Breast epithelium (tissue), 4 donors: ENCODE results near the gene FYCO1. TPM values are rescaled to one million over a fixed set of nuclear protein-coding genes. Genes with fewer than 3 reads are reported as not detected.

Experiments
- DNase-seq, 2 donors: peaks; one replicate each; pipeline ENCODE4 v3.0.0-alpha.2; 2019; ENCODE audit warnings: low spot score in 2 of 2
- H3K27ac ChIP-seq, 2 donors: fragments of 200-600 bp; sonication (generic) in 1 of 2; one replicate each; pipeline ENCODE4 v1.5.1; 2016 to 2019; ENCODE audit warnings: mild to moderate bottlenecking in 1 of 2
- H3K27me3 ChIP-seq, 2 donors: fragments of 200-600 bp; sonication (generic) in 1 of 2; one replicate each; pipeline versions ENCODE4 v1.5.1 to v1.6.0; 2017 to 2019; ENCODE audit warnings: control low read depth in 1 of 2, mild to moderate bottlenecking in 1 of 2
- H3K36me3 ChIP-seq: fragments of 200-600 bp; one replicate; pipeline ENCODE4 v1.5.1; 2019
- H3K4me1 ChIP-seq, 2 donors: fragments of 200-600 bp; sonication (generic); one replicate each; pipeline ENCODE4 v1.5.1; 2016 to 2019; ENCODE audit warnings: control low read depth in 1 of 2
- H3K4me3 ChIP-seq, 3 donors: fragments of 200-600 bp; sonication (generic); 1 replicate in 2 of 3; 2 replicates in 1 of 3; pipeline ENCODE4 v1.5.1; 2016 to 2019; ENCODE audit warnings: mild to moderate bottlenecking in 3 of 3, moderate library complexity in 2 of 3
- H3K9me3 ChIP-seq, 2 donors: fragments of 200-600 bp; sonication (generic) in 1 of 2; one replicate each; pipeline ENCODE4 v1.5.1; 2016 to 2019; ENCODE audit warnings: control low read depth in 1 of 2
- POLR2A ChIP-seq: fragments of 450-650 bp; IDR thresholded peaks from one replicate; pipeline ENCODE4 v1.6.1; 2016; ENCODE audit warnings: antibody characterized with exemption, mild to moderate bottlenecking, moderate library complexity
- POLR2AphosphoS5 ChIP-seq, 3 donors: sonication (generic); formaldehyde crosslinking; IDR thresholded peaks; one replicate each; pipeline ENCODE4 v1.6.1; 2017; ENCODE audit warnings: antibody characterized with exemption in 3 of 3
- intact Hi-C: fragments of 100-400 bp; cut with DNase I; formaldehyde crosslinking; loops from one replicate; pipeline ENCODE4 v1.15.1; 2023; ENCODE audit warnings: low total_unique reads
- total RNA-seq, 3 donors: library from RNA; depleted of rRNA; stranded (reverse); fragments of >200 nt; gene quantifications; one replicate each; pipeline ENCODE4 v1.1.0, GENCODE V29; 2016
- TF ChIP-seq, protein P1 (sequence below), 3 donors: fragments of 450-650 bp; IDR thresholded peaks; one replicate each; pipeline ENCODE4 v1.5.1; 2016 to 2017; ENCODE audit warnings: antibody characterized with exemption in 3 of 3, mild to moderate bottlenecking in 3 of 3, moderate library complexity in 3 of 3

The FYCO1 gene
- total RNA-seq, 3 donors from 2014 or later, result 40.7 to 48.2 (median 44.6) TPM

DNA sequence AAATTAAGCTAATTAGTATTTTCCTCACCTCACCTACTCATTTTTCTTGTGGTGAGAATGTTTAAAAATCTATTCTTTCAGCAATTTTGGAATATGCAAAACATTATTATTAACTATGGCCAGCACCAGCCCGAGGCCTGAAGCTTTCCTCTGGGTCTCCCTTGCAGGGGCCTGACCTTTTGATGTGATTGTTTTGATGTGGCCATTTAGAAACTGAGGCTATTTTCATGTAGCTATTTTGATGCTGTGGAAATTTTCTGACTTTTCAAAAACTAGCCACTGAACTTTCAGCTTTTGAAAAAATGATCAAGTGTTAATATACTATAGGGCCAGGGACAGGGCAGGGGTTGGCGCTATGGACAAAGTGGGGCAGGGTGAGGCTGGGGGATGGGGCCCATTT is 117.5 kb downstream of the FYCO1 start:
- H3K27me3 ChIP-seq, result no peaks in the 10 kb centered on the region
- no peaks in the 10 kb centered on the region for H3K4me1 ChIP-seq
- H3K27ac ChIP-seq, result no peak overlapping the region
- intact Hi-C loops, result loop anchor here (5.0 kb wide), 1 partner anchor 1044 kb away; no protein-coding TSS in a partner anchor
- DNase-seq, result no peak
- H3K36me3 ChIP-seq, result no peaks in the 10 kb centered on the region
- no peaks in the 10 kb centered on the region for H3K9me3 ChIP-seq
- TF ChIP-seq POLR2AphosphoS5 (IDR thresholded peaks at IDR 0.05) (no peak), POLR2A (no peak)
- TF ChIP-seq, protein P1, sequence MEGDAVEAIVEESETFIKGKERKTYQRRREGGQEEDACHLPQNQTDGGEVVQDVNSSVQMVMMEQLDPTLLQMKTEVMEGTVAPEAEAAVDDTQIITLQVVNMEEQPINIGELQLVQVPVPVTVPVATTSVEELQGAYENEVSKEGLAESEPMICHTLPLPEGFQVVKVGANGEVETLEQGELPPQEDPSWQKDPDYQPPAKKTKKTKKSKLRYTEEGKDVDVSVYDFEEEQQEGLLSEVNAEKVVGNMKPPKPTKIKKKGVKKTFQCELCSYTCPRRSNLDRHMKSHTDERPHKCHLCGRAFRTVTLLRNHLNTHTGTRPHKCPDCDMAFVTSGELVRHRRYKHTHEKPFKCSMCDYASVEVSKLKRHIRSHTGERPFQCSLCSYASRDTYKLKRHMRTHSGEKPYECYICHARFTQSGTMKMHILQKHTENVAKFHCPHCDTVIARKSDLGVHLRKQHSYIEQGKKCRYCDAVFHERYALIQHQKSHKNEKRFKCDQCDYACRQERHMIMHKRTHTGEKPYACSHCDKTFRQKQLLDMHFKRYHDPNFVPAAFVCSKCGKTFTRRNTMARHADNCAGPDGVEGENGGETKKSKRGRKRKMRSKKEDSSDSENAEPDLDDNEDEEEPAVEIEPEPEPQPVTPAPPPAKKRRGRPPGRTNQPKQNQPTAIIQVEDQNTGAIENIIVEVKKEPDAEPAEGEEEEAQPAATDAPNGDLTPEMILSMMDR (IDR thresholded peaks at IDR 0.05), result no peak
- H3K4me3 ChIP-seq, result no peak overlapping the region

DNA sequence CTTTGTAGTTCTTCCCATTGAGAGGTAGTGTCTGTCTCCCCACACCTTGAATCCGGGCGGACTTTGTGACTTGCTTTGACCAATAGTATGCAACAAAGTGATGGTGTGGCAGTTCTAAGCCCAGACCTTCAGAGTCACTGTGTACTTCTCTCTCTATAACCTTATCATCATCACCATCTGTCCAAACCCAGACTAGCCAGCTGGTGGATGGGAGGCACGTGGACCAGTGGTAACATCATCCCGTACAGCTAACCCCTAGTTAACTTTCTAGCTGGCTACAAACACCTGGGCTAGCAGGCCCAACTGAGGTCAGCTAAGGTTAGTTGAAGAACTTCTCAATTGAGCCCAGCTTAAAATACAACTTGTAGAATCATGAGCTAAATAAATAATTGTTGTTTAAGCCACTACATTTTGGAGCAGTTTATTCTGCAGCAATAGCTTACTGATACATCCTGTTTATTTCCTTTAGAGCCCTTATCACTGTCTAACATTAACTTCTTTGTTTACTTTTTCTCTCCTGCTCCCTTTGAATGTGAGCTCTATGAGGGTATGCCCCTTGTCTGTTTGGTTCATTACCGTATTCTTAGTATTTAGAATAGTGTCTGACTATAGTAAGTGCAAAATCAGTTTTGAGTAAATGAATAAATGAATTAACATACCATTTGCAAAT is 120.8 kb downstream of the FYCO1 start:
- no peaks in the 10 kb centered on the region for H3K27me3 ChIP-seq
- no peak overlapping the region for H3K4me3 ChIP-seq
- H3K4me1 ChIP-seq, result no peaks in the 10 kb centered on the region
- TF ChIP-seq, protein P1 (IDR thresholded peaks at IDR 0.05), result no peak
- TF ChIP-seq POLR2A, result no peak
- TF ChIP-seq POLR2AphosphoS5 (IDR thresholded peaks at IDR 0.05), result no peak
- DNase-seq, result no peak
- H3K9me3 ChIP-seq, result no peaks in the 10 kb centered on the region
- intact Hi-C loops, result loop anchor here (5.0 kb wide), 1 partner anchor 1047 kb away; no protein-coding TSS in a partner anchor
- H3K36me3 ChIP-seq, result no peaks in the 10 kb centered on the region
- no peak overlapping the region for H3K27ac ChIP-seq

DNA sequence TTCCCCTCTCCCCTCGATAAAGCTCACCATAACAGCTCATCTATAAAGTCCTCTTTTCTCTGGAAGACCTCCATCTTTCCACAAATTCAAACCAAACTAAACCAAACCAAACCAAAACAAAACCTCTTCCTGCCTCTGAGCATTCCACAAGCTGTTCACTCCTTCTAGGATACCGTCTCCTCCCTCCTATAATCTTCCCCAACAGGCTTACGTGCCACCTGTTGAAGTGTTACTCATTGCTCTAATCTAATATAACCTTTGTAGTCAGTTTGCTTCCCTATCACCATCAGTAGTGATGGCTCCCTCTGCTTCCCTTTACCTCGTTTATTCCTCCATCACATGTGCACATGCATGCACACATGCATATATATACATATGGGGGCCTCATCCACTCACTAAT is 122.0 kb downstream of the FYCO1 start:
- no peak for DNase-seq
- no peak overlapping the region for H3K27ac ChIP-seq
- no peak overlapping the region for H3K4me3 ChIP-seq
- intact Hi-C loops, result no loop called here
- H3K4me1 ChIP-seq, result no peaks in the 10 kb centered on the region
- TF ChIP-seq, protein P1 (IDR thresholded peaks at IDR 0.05), result no peak
- TF ChIP-seq POLR2A, result no peak
- TF ChIP-seq POLR2AphosphoS5 (IDR thresholded peaks at IDR 0.05), result no peak
- no peaks in the 10 kb centered on the region for H3K9me3 ChIP-seq
- no peaks in the 10 kb centered on the region for H3K36me3 ChIP-seq
- no peaks in the 10 kb centered on the region for H3K27me3 ChIP-seq

DNA sequence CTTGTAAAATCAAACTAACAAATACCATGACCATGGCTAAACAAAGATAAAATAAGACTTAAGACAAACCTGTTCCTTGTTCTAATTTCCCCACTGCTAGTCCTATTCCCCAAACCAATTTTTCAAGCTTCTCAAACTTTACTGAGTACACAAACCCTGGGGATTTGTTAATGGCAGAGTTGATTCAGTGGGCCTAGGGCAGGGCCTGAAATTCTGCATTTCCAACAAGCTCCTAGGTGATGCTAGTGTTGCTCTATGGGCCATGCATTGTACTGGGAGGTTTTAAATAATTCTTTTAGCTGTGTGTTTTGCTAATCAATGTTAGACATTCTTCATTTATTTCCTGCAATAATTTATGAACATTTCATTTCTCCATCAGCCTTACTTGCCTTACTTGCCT is 122.6 kb downstream of the FYCO1 start:
- no peaks in the 10 kb centered on the region for H3K36me3 ChIP-seq
- intact Hi-C loops, result no loop called here
- TF ChIP-seq POLR2A, result no peak
- TF ChIP-seq, protein P1 (IDR thresholded peaks at IDR 0.05), result no peak
- TF ChIP-seq POLR2AphosphoS5 (IDR thresholded peaks at IDR 0.05), result no peak

DNA sequence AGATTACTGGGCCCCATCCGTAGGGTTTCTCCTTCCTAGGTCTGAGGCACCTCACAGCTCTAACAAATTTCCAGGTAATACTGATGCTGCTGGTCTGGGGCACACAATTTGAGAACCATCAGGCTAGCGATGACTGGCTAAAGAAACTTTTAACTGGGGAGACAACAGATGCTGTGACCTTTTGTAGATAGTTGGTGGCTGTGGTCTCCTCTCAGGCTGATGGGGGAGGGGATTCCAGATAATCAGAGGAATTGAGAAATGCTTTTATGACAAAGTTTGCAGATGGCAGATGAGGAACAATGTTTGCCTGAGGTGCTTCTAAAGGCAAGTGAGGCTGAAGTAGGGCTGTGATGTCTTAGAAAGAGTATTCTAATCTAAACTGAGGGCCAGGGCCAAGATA is 123.1 kb downstream of the FYCO1 start:
- Histone ChIP-seq H3K4me3 (no peak overlapping the region), H3K27ac (no peak overlapping the region), H3K36me3 (no peaks in the 10 kb centered on the region), H3K9me3 (no peaks in the 10 kb centered on the region), H3K4me1 (no peaks in the 10 kb centered on the region), H3K27me3 (no peaks in the 10 kb centered on the region)
- TF ChIP-seq, protein P1 (IDR thresholded peaks at IDR 0.05), result no peak
- TF ChIP-seq POLR2AphosphoS5 (IDR thresholded peaks at IDR 0.05) (no peak), POLR2A (no peak)
- intact Hi-C loops, result no loop called here
- no peak for DNase-seq

More for the DNA sequence above, 122.6 kb downstream of the FYCO1 start:
- Histone ChIP-seq H3K27ac (no peak overlapping the region), H3K27me3 (no peaks in the 10 kb centered on the region), H3K4me1 (no peaks in the 10 kb centered on the region), H3K4me3 (no peak overlapping the region), H3K9me3 (no peaks in the 10 kb centered on the region)
- DNase-seq, result no peak
